GM12801 (cell line): ENCODE data around the gene ROBO4.

ENCODE experiments used
- CTCF ChIP-seq: IDR thresholded peaks from one replicate; pipeline ENCODE4 v1.5.1; 2011; ENCODE audit warnings: control low read depth; ENCODE audit not compliant: insufficient read length; ENCODE audit errors: extremely low read depth

The ROBO4 gene

GRCh38 chr11:124892750-124893454, 4.8 kb downstream of the ROBO4 start:
- no peak for TF ChIP-seq CTCF

GRCh38 chr11:124892146-124892545, 5.5 kb downstream of the ROBO4 start:
- TF ChIP-seq CTCF = no peak

GRCh38 chr11:124891373-124891861, 6.2 kb downstream of the ROBO4 start:
- no peak for TF ChIP-seq CTCF

GRCh38 chr11:124890683-124891372, 6.8 kb downstream of the ROBO4 start:
- TF ChIP-seq CTCF = no peak

GRCh38 chr11:124890151-124890550, 7.5 kb downstream of the ROBO4 start:
- no peak for TF ChIP-seq CTCF

GRCh38 chr11:124889191-124890091, 8.2 kb downstream of the ROBO4 start:
- no peak for TF ChIP-seq CTCF

- no peak for TF ChIP-seq CTCF
Measured at GRCh38 chr11:124887667-124888013, 10.0 kb downstream of the ROBO4 start.
